ENCODE measurements around the gene PVALB.

PVALB gene

GRCh38 chr22:36815558-36816338 is 1.1 kb downstream of the PVALB start:
- in situ Hi-C loops (cut with MboI; ENCODE audit: low sequenced_read_pairs): no loop called here

GRCh38 chr22:36814801-36815200 is 2.0 kb downstream of the PVALB start:
- in situ Hi-C loops (cut with MboI; ENCODE audit: low sequenced_read_pairs): no loop called here

GRCh38 chr22:36811094-36811800 is 5.6 kb downstream of the PVALB start:
- in situ Hi-C loops (cut with MboI; ENCODE audit: low sequenced_read_pairs): no loop called here

GRCh38 chr22:36809351-36809750 is 7.5 kb downstream of the PVALB start:
- in situ Hi-C loops (cut with MboI; ENCODE audit: low sequenced_read_pairs): no loop called here

GRCh38 chr22:36808721-36809344 is 8.0 kb downstream of the PVALB start:
- in situ Hi-C loops (cut with MboI; ENCODE audit: low sequenced_read_pairs): no loop called here

- in situ Hi-C loops (cut with MboI; ENCODE audit: low sequenced_read_pairs): no loop called here
Observed at GRCh38 chr22:36807627-36808026, 9.2 kb downstream of the PVALB start.

GRCh38 chr22:36806835-36807234 is 10.0 kb downstream of the PVALB start:
- in situ Hi-C loops (cut with MboI; ENCODE audit: low sequenced_read_pairs): no loop called here

- in situ Hi-C loops (cut with MboI; ENCODE audit: low sequenced_read_pairs): no loop called here
Observed at GRCh38 chr22:36803358-36803757, 13.5 kb downstream of the PVALB start.

- in situ Hi-C loops (cut with MboI; ENCODE audit: low sequenced_read_pairs): no loop called here
Observed at GRCh38 chr22:36798674-36799066, 18.2 kb downstream of the PVALB start.

GRCh38 chr22:36797911-36798673 is 18.7 kb downstream of the PVALB start:
- in situ Hi-C loops (cut with MboI; ENCODE audit: low sequenced_read_pairs): no loop called here

GRCh38 chr22:36797374-36797773 is 19.5 kb downstream of the PVALB start:
- in situ Hi-C loops (cut with MboI; ENCODE audit: low sequenced_read_pairs): no loop called here

GRCh38 chr22:36796552-36797175 is 20.2 kb downstream of the PVALB start:
- in situ Hi-C loops (cut with MboI; ENCODE audit: low sequenced_read_pairs): no loop called here

GRCh38 chr22:36795633-36796032 is 21.2 kb downstream of the PVALB start:
- in situ Hi-C loops (cut with MboI; ENCODE audit: low sequenced_read_pairs): no loop called here

- in situ Hi-C loops (cut with MboI; ENCODE audit: low sequenced_read_pairs): no loop called here
Observed at GRCh38 chr22:36790648-36791047, 26.2 kb downstream of the PVALB start.

- in situ Hi-C loops (cut with MboI; ENCODE audit: low sequenced_read_pairs): no loop called here
Observed at GRCh38 chr22:36787204-36787988, 29.4 kb downstream of the PVALB start.

- in situ Hi-C loops (cut with MboI; ENCODE audit: low sequenced_read_pairs): no loop called here
Observed at GRCh38 chr22:36783743-36784142, 33.1 kb downstream of the PVALB start.

- in situ Hi-C loops (cut with MboI; ENCODE audit: low sequenced_read_pairs): no loop called here
Observed at GRCh38 chr22:36781656-36782627, 34.9 kb downstream of the PVALB start.

GRCh38 chr22:36778020-36778419 is 38.8 kb downstream of the PVALB start:
- in situ Hi-C loops (cut with MboI; ENCODE audit: low sequenced_read_pairs): no loop called here

- in situ Hi-C loops (cut with MboI; ENCODE audit: low sequenced_read_pairs): no loop called here
Observed at GRCh38 chr22:36776722-36777121, 40.1 kb downstream of the PVALB start.

All from hTERT RPE-1 (cell line).